ENCODE data around the gene PPP3CA. TPM values are rescaled to one million over a fixed set of nuclear protein-coding genes. Genes with fewer than 3 reads are reported as not detected.
"Not testable (repeated sequence)": the region's sequence is repeated elsewhere in the genome, so short reads cannot be mapped to it uniquely, and the experiment has no call there.

The PPP3CA gene
- polyA plus RNA-seq, 1 donor from 2014 or later, result 18.0 TPM

- H3K4me1 Mint-ChIP-seq, result peaks cover 28 to 61% (median 42%) of the 10 kb centered on the region in 3 donors
- peaks cover 0 to 5% (median 0%) of the 10 kb centered on the region in 3 donors for H3K9me3 Mint-ChIP-seq
- no peaks in the 10 kb centered on the region for H3K27me3 Mint-ChIP-seq
- peaks cover 19% of the 10 kb centered on the region for H3K36me3 Mint-ChIP-seq
- peak overlapping the region in 1 of 4 donors; percentile 16 for H3K4me3 Mint-ChIP-seq
- no peak overlapping the region for H3K27ac Mint-ChIP-seq
Measured at GRCh38 chr4:101186567-101187184, 160.7 kb downstream of the PPP3CA start.

- peaks cover 17% of the 10 kb centered on the region for H3K36me3 Mint-ChIP-seq
- peaks cover 0 to 5% (median 0%) of the 10 kb centered on the region in 3 donors for H3K9me3 Mint-ChIP-seq
- H3K4me3 Mint-ChIP-seq, result peak overlapping the region in 1 of 4 donors; percentile 78
- no peaks in the 10 kb centered on the region for H3K27me3 Mint-ChIP-seq
- no peak overlapping the region for H3K27ac Mint-ChIP-seq
- H3K4me1 Mint-ChIP-seq, result peaks cover 26 to 54% (median 37%) of the 10 kb centered on the region in 3 donors
Measured at GRCh38 chr4:101184668-101185067, 162.7 kb downstream of the PPP3CA start.

GRCh38 chr4:101183666-101184373 lies 163.5 kb downstream of the PPP3CA start:
- no peaks in the 10 kb centered on the region for H3K27me3 Mint-ChIP-seq
- peaks cover 23 to 54% (median 36%) of the 10 kb centered on the region in 3 donors for H3K4me1 Mint-ChIP-seq
- H3K36me3 Mint-ChIP-seq, result peaks cover 17% of the 10 kb centered on the region

GRCh38 chr4:101183221-101183620 lies 164.1 kb downstream of the PPP3CA start:
- peaks cover 0 to 5% (median 0%) of the 10 kb centered on the region in 3 donors for H3K9me3 Mint-ChIP-seq
- no peaks in the 10 kb centered on the region for H3K27me3 Mint-ChIP-seq
- H3K27ac Mint-ChIP-seq, result no peak overlapping the region
- no peak overlapping the region for H3K4me3 Mint-ChIP-seq
- H3K4me1 Mint-ChIP-seq, result peaks cover 25 to 55% (median 40%) of the 10 kb centered on the region in 3 donors
- H3K36me3 Mint-ChIP-seq, result peaks cover 19% of the 10 kb centered on the region

More at GRCh38 chr4:101183666-101184373, 163.5 kb downstream of the PPP3CA start:
- H3K4me3 Mint-ChIP-seq, result no peak overlapping the region
- H3K27ac Mint-ChIP-seq, result no peak overlapping the region
- H3K9me3 Mint-ChIP-seq, result peaks cover 0 to 5% (median 0%) of the 10 kb centered on the region in 3 donors

GRCh38 chr4:101182688-101183087 lies 164.6 kb downstream of the PPP3CA start:
- H3K36me3 Mint-ChIP-seq, result peaks cover 19% of the 10 kb centered on the region
- H3K9me3 Mint-ChIP-seq, H3K4me3 Mint-ChIP-seq, H3K27me3 Mint-ChIP-seq: not testable (repeated sequence)
- peak overlapping the region in 1 of 3 donors; percentile 22 for H3K27ac Mint-ChIP-seq
- peaks cover 23 to 54% (median 36%) of the 10 kb centered on the region in 3 donors for H3K4me1 Mint-ChIP-seq

GRCh38 chr4:101178731-101179130 lies 168.6 kb downstream of the PPP3CA start:
- Mint-ChIP-seq H3K27me3 (no peaks in the 10 kb centered on the region), H3K27ac (no peak overlapping the region), H3K36me3 (peaks cover 16% of the 10 kb centered on the region), H3K4me3 (no peak overlapping the region), H3K9me3 (peaks cover 0 to 5% (median 0%) of the 10 kb centered on the region in 3 donors), H3K4me1 (peaks cover 17 to 57% (median 18%) of the 10 kb centered on the region in 3 donors)

- Mint-ChIP-seq H3K4me1 (peaks cover 17 to 52% (median 18%) of the 10 kb centered on the region in 3 donors), H3K4me3 (no peak overlapping the region), H3K36me3 (peaks cover 3% of the 10 kb centered on the region), H3K9me3 (no peaks in the 10 kb centered on the region), H3K27ac (peak overlapping the region in 1 of 3 donors; percentile 3), H3K27me3 (no peaks in the 10 kb centered on the region)
Measured at GRCh38 chr4:101177154-101177553, 170.2 kb downstream of the PPP3CA start.

- H3K27ac Mint-ChIP-seq, result peak overlapping the region in 1 of 3 donors; percentile 65
- no peaks in the 10 kb centered on the region for H3K9me3 Mint-ChIP-seq
- peaks cover 3% of the 10 kb centered on the region for H3K36me3 Mint-ChIP-seq
- no peaks in the 10 kb centered on the region for H3K27me3 Mint-ChIP-seq
- H3K4me3 Mint-ChIP-seq, result no peak overlapping the region
- H3K4me1 Mint-ChIP-seq, result peaks cover 17 to 57% (median 20%) of the 10 kb centered on the region in 3 donors
Measured at GRCh38 chr4:101175896-101176676, 171.2 kb downstream of the PPP3CA start.

- peaks cover 3% of the 10 kb centered on the region for H3K36me3 Mint-ChIP-seq
- H3K4me3 Mint-ChIP-seq, result no peak overlapping the region
- H3K9me3 Mint-ChIP-seq, result no peaks in the 10 kb centered on the region
- H3K27me3 Mint-ChIP-seq, result no peaks in the 10 kb centered on the region
- peaks cover 21 to 59% (median 24%) of the 10 kb centered on the region in 3 donors for H3K4me1 Mint-ChIP-seq
- H3K27ac Mint-ChIP-seq, result peak overlapping the region in 1 of 3 donors; percentile 54
Measured at GRCh38 chr4:101174679-101175345, 172.5 kb downstream of the PPP3CA start.

GRCh38 chr4:101172369-101172768 lies 175.0 kb downstream of the PPP3CA start:
- H3K36me3 Mint-ChIP-seq, result no peaks in the 10 kb centered on the region
- no peaks in the 10 kb centered on the region for H3K27me3 Mint-ChIP-seq
- no peak overlapping the region for H3K27ac Mint-ChIP-seq
- no peaks in the 10 kb centered on the region for H3K9me3 Mint-ChIP-seq
- H3K4me3 Mint-ChIP-seq, result no peak overlapping the region
- H3K4me1 Mint-ChIP-seq, result peaks cover 12 to 43% (median 19%) of the 10 kb centered on the region in 3 donors

GRCh38 chr4:101171747-101172146 lies 175.6 kb downstream of the PPP3CA start:
- Mint-ChIP-seq H3K4me3 (no peak overlapping the region), H3K36me3 (no peaks in the 10 kb centered on the region), H3K27ac (no peak overlapping the region), H3K9me3 (no peaks in the 10 kb centered on the region), H3K27me3 (no peaks in the 10 kb centered on the region), H3K4me1 (peaks cover 14 to 40% (median 16%) of the 10 kb centered on the region in 3 donors)

GRCh38 chr4:101169044-101170014 lies 178.0 kb downstream of the PPP3CA start:
- Mint-ChIP-seq H3K4me1 (peaks cover 11 to 29% (median 16%) of the 10 kb centered on the region in 3 donors), H3K4me3 (no peak overlapping the region), H3K36me3 (no peaks in the 10 kb centered on the region), H3K27me3 (no peaks in the 10 kb centered on the region), H3K27ac (no peak overlapping the region), H3K9me3 (no peaks in the 10 kb centered on the region)

- no peaks in the 10 kb centered on the region for H3K27me3 Mint-ChIP-seq
- H3K9me3 Mint-ChIP-seq, result no peaks in the 10 kb centered on the region
- peaks cover 9 to 38% (median 19%) of the 10 kb centered on the region in 3 donors for H3K4me1 Mint-ChIP-seq
- H3K27ac Mint-ChIP-seq, result no peak overlapping the region
- peak overlapping the region in 1 of 4 donors; percentile 35 for H3K4me3 Mint-ChIP-seq
- peaks cover 2% of the 10 kb centered on the region for H3K36me3 Mint-ChIP-seq
Measured at GRCh38 chr4:101163936-101164335, 183.4 kb downstream of the PPP3CA start.

Data from IgD-negative memory B cell (primary cell).